HG03460 (cell line): Measurements from ENCODE around the gene PRPF31.

ENCODE experiments used
- ATAC-seq: cut with Tn5 transposase; IDR thresholded peaks from one replicate; pipeline ENCODE4 v1.9.1; 2021; ENCODE audit not compliant: unreplicated experiment

Gene PRPF31

GRCh38 chr19:54138489-54139256 is 23.1 kb downstream of the PRPF31 start:
- no peak for ATAC-seq

GRCh38 chr19:54141356-54141755 is 25.8 kb downstream of the PRPF31 start:
- ATAC-seq: no peak

GRCh38 chr19:54142166-54142780 is 26.7 kb downstream of the PRPF31 start:
- no peak for ATAC-seq

- ATAC-seq: no peak
Observed at GRCh38 chr19:54145541-54146158, 30.1 kb downstream of the PRPF31 start.

GRCh38 chr19:54147676-54148075 is 32.1 kb downstream of the PRPF31 start:
- ATAC-seq: no peak

- ATAC-seq: no peak
Observed at GRCh38 chr19:54148158-54148557, 32.6 kb downstream of the PRPF31 start.

- no peak for ATAC-seq
Observed at GRCh38 chr19:54149021-54149812, 33.7 kb downstream of the PRPF31 start.

- no peak for ATAC-seq
Observed at GRCh38 chr19:54151362-54152035, 35.9 kb downstream of the PRPF31 start.

GRCh38 chr19:54152267-54152666 is 36.7 kb downstream of the PRPF31 start:
- no peak for ATAC-seq

- no peak for ATAC-seq
Observed at GRCh38 chr19:54152878-54153524, 37.4 kb downstream of the PRPF31 start.

GRCh38 chr19:54153731-54154326 is 38.3 kb downstream of the PRPF31 start:
- no peak for ATAC-seq

- ATAC-seq: no peak
Observed at GRCh38 chr19:54154603-54155345, 39.2 kb downstream of the PRPF31 start.

- ATAC-seq: no peak
Observed at GRCh38 chr19:54155694-54156093, 40.1 kb downstream of the PRPF31 start.

- no peak for ATAC-seq
Observed at GRCh38 chr19:54156490-54156889, 40.9 kb downstream of the PRPF31 start.

GRCh38 chr19:54156953-54157352 is 41.4 kb downstream of the PRPF31 start:
- ATAC-seq: no peak

GRCh38 chr19:54158812-54159351 is 43.3 kb downstream of the PRPF31 start:
- ATAC-seq: no peak

- peak; percentile 86 for ATAC-seq
Observed at GRCh38 chr19:54159352-54160181, 44.0 kb downstream of the PRPF31 start, which contains the start of gene LENG1. Gene LENG1 (minus strand): TSS chr19:54159721. CDS start chr19:54159695, 26 bp downstream.
